ENCODE data around the gene MAPKAP1. TPM values are rescaled to one million over a fixed set of nuclear protein-coding genes. Genes with fewer than 3 reads are reported as not detected.

MAPKAP1 gene
- total RNA-seq, 4 donors from 2014 or later = 59.0 to 98.2 (median 70.9) TPM

DNA sequence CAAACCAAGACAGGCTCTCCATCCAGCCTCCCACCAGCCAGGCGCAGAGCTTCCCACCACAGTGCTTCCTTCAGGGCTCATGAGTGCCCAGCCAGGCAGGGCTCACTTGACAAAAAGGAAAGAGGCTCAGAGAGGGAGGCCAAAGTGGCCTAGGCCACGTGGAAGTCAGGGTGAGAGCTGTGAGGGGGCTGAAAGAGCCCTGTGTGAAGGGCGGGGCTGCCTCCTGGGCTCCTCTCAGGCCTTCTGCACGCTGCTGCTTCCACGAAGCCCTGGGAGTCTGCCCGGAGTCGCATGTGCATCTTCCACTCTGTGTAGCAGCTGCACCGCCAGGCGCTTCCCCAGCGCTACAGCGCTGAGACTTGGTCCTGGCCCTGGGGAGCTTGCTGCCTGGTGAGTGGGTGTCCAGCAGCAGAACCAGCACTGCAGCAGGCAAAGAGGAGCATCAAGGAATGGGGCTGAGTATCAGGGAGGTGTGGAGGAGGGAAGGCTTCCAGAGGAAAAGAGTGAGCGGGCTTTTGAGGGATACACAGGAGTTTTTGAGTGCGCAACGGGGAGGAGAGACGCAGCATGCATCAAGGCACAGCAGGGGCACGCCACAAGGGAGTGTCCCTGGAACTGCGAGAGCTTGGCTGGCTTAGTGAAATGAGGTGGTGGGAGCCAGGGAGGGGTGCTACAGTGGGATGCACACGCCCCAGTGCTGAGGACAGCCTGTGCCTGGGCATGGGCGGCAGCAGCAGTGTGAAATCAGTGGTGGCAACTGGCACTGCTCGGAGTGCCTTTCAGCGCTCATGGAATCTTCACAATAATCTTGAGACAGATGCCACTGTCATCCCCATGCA lies 267.4 kb downstream of the MAPKAP1 start:
- Histone ChIP-seq H3K9me3 (no peaks in the 10 kb centered on the region), H3K36me3 (peaks cover 0 to 43% (median 0%) of the 10 kb centered on the region in 3 donors), H3K4me1 (no peaks in the 10 kb centered on the region), H3K27me3 (no peaks in the 10 kb centered on the region), H3K27ac (no peak overlapping the region), H3K4me3 (no peak overlapping the region)
- TF ChIP-seq, protein P1, sequence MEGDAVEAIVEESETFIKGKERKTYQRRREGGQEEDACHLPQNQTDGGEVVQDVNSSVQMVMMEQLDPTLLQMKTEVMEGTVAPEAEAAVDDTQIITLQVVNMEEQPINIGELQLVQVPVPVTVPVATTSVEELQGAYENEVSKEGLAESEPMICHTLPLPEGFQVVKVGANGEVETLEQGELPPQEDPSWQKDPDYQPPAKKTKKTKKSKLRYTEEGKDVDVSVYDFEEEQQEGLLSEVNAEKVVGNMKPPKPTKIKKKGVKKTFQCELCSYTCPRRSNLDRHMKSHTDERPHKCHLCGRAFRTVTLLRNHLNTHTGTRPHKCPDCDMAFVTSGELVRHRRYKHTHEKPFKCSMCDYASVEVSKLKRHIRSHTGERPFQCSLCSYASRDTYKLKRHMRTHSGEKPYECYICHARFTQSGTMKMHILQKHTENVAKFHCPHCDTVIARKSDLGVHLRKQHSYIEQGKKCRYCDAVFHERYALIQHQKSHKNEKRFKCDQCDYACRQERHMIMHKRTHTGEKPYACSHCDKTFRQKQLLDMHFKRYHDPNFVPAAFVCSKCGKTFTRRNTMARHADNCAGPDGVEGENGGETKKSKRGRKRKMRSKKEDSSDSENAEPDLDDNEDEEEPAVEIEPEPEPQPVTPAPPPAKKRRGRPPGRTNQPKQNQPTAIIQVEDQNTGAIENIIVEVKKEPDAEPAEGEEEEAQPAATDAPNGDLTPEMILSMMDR (IDR thresholded peaks at IDR 0.05) = no peak
- no peak for TF ChIP-seq POLR2A (IDR thresholded peaks at IDR 0.05)
- no peak for DNase-seq

DNA sequence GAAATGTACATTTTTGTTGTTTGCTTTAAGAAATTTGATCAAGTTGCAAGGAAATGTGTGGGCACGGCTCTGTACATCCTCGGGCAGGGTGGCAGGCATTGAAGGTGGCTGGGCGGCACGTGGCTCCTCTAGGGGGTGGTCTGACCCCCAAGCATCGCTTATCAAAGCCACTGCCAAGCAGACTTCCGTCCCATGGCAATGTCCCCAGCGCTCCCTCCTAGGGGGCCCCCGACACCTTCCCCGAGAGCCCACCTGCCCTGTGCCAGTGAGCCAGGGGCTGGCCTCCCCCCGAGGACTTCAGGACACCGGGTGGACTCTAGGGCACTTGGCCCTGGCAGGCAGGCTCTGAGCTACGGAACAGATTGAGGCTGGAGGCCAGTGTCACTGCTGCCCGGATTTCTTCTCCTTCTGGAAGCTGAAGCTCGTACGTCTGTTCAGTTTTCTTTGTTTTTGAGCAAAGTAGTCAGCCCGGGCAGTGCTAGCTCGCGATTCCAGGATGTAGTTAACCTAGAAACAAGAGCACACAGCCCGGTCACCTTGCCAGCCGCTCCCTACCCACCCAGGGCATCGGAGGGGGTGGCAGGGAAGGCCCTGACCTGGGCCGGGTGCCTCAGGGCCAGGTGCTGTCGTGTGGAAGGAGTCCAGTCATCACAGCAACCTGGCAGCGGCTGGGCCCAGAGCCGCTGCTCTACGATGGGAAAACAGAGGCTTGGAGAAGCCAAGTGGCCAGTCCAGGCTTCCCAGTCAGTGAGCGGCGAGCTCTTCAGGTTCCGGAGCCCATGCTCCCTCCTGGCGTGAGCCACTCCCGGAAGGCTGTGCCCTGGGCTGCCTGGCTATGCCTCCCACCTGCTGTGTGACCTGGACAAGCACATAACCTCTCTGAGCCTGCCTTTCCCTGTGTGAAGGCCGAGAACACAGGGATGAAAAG lies 268.2 kb downstream of the MAPKAP1 start:
- no peak for TF ChIP-seq POLR2A (IDR thresholded peaks at IDR 0.05)
- H3K36me3 ChIP-seq = peaks cover 0 to 34% (median 0%) of the 10 kb centered on the region in 3 donors
- H3K27ac ChIP-seq = no peak overlapping the region
- no peaks in the 10 kb centered on the region for H3K4me1 ChIP-seq
- DNase-seq = no peak
- no peak overlapping the region for H3K4me3 ChIP-seq
- H3K27me3 ChIP-seq = no peaks in the 10 kb centered on the region
- H3K9me3 ChIP-seq = no peaks in the 10 kb centered on the region

DNA sequence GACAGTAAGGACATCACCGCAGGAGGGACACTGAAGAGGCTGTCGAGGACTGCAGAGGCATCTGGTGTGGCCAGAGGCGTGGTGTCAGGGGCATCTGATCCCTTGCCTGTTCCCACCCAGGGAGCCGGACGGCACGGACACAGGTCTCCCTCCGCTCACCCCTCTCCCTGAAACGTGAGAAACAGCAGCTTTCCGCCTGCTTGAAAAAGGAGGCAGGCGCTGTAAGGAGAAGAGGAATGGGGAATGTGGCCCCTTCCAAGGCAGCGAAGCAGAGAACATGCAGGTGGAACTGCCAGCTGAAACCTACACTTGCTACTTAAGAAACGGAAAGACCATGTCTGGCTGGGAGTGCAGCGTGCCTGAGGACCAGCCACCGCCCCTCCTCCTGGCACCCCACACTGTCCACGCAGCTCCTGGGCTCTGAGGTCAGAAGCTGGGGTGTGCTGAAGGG lies 269.2 kb downstream of the MAPKAP1 start:
- Histone ChIP-seq H3K4me1 (no peaks in the 10 kb centered on the region), H3K27me3 (no peaks in the 10 kb centered on the region), H3K27ac (no peak overlapping the region), H3K36me3 (peaks cover 0 to 26% (median 0%) of the 10 kb centered on the region in 3 donors), H3K4me3 (no peak overlapping the region), H3K9me3 (no peaks in the 10 kb centered on the region)
- no peak for DNase-seq
- TF ChIP-seq, protein P1 (IDR thresholded peaks at IDR 0.05) = no peak
- TF ChIP-seq POLR2A (IDR thresholded peaks at IDR 0.05) = no peak

DNA sequence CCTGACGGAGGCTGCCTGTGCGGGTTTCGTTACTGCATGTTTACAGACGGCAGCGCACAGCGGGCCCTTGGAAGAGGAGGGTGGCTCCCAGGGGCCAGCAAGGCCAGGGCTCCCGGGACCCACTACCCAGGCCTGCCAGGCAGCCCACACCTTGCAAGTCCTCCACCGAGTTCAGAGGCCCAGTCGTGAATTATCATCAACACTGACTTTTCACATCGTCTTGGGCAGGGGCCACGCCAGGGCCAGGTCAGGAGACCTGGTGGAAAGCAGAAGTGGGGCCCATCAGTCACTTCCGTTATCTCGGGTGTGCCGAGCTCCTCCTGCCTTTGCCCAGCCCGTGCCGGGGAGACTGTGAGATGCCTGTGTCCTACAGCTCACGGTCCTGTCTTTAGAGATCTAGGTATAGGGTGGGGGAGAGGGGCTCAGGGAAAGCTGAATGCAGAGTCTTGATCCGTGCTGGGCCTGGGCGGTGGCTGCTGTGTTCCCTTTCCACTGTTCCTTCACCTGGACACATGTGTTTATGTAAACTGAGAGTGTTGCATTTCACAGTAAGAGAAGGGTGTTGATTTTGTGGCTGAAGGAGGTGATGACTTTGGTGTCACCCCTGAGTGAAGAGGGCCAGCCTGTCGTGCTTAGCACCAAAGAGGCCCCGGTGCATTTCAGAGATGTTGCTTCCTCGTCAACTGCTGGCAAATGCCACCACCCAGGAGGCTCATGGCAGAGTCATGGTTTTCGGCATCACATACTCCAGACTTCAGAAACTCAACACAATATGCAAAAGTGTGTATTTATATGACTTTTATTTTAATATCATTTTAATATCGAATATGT lies 270.2 kb downstream of the MAPKAP1 start:
- H3K9me3 ChIP-seq = no peaks in the 10 kb centered on the region
- DNase-seq = peak in 2 of 3 donors; percentile 36 to 49
- TF ChIP-seq POLR2A (IDR thresholded peaks at IDR 0.05) = no peak
- TF ChIP-seq, protein P1 (IDR thresholded peaks at IDR 0.05) = no peak
- H3K4me1 ChIP-seq = no peaks in the 10 kb centered on the region
- no peaks in the 10 kb centered on the region for H3K27me3 ChIP-seq
- H3K4me3 ChIP-seq = no peak overlapping the region
- peaks cover 0 to 23% (median 0%) of the 10 kb centered on the region in 3 donors for H3K36me3 ChIP-seq
- H3K27ac ChIP-seq = no peak overlapping the region

DNA sequence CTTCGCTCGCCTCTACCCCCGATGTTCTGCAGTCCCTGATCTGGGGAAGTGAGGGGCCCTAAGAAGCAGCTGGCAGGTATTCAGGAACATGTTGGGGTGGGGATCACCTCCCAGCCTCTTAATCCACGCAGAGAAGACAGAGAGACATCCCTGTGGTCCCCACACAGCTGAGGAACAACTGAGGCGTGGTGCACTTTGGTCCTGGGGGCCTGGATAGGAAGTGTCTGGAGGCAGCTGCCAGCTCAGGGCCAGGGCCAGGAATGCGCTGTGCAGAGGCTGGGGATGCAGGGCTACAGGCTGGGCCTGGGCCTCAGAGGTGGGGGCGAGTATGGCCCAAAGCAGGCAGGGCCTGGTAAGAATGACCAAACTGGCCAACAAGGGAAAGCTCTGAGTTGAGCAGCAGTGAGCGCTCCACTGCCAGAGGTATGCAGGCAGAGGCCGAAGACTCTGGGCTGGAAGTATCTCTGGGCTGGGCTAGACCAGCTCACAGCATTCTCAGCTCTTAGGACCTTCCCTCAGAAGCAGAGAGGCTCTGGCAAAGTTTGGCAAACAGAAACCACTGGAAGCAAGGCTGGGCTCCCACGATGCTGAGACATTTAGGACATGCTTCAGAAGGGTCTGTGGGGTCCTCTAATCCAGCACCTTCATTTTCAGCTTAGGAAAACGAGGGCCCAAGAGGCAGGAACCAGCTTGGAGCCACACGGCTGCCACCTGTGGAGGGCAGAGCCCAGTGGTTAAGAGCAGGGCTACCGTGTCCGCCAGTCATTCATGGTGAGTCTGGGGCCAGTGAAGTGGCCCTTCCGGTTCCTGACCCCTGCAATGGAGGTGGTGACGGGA lies 271.0 kb downstream of the MAPKAP1 start:
- no peaks in the 10 kb centered on the region for H3K4me1 ChIP-seq
- TF ChIP-seq POLR2A (IDR thresholded peaks at IDR 0.05) = no peak
- TF ChIP-seq, protein P1 (IDR thresholded peaks at IDR 0.05) = no peak

More for the DNA sequence above, 271.0 kb downstream of the MAPKAP1 start:
- peak in 1 of 3 donors; percentile 40 for DNase-seq
- Histone ChIP-seq H3K27ac (no peak overlapping the region), H3K4me3 (no peak overlapping the region), H3K27me3 (no peaks in the 10 kb centered on the region), H3K9me3 (no peaks in the 10 kb centered on the region), H3K36me3 (peaks cover 0 to 18% (median 0%) of the 10 kb centered on the region in 3 donors)

All from Peyer's patch (tissue), 4 donors.